Neural progenitor cell (in vitro differentiated cells): ENCODE measurements around the gene APLP2. TPM values are rescaled to one million over a fixed set of nuclear protein-coding genes. Genes with fewer than 3 reads are reported as not detected.
A peak's percentile ranks its signal among the peaks of the same experiment; 100 is the strongest.

Experiments
- DNase-seq: peaks from one replicate; pipeline ENCODE4 v3.0.0-alpha.2; 2016; ENCODE audit warnings: low spot score
- H2AFZ ChIP-seq: fragments of 200-600 bp; sonication (generic); replicated peaks from 2 replicates; pipeline ENCODE4 v1.6.1; 2016; ENCODE audit warnings: antibody characterized with exemption
- H3F3A ChIP-seq: fragments of 200-600 bp; sonication (generic); 2 replicates; pipeline ENCODE4 v1.6.1; 2016; ENCODE audit warnings: antibody characterized with exemption, low read depth
- H3K27ac ChIP-seq: fragments of 200-600 bp; sonication (generic); 2 replicates; pipeline ENCODE4 v1.5.1; 2016; ENCODE audit warnings: mild to moderate bottlenecking
- H3K27me3 ChIP-seq: fragments of 200-600 bp; sonication (generic); 2 replicates; pipeline ENCODE4 v1.6.1; 2016; ENCODE audit warnings: mild to moderate bottlenecking, moderate library complexity
- H3K36me3 ChIP-seq: fragments of 200-600 bp; sonication (generic); 2 replicates; pipeline ENCODE4 v1.5.1; 2016
- H3K4me1 ChIP-seq: fragments of 200-600 bp; sonication (generic); 2 replicates; pipeline ENCODE4 v1.6.1; 2016; ENCODE audit warnings: mixed run types
- H3K4me2 ChIP-seq: fragments of 200-600 bp; sonication (generic); 2 replicates; pipeline ENCODE4 v1.6.1; 2016
- H3K4me3 ChIP-seq: fragments of 200-600 bp; sonication (generic); 2 replicates; pipeline ENCODE4 v1.5.1; 2016
- H3K79me2 ChIP-seq: fragments of 200-600 bp; sonication (generic); 2 replicates; pipeline ENCODE4 v1.6.1; 2016; ENCODE audit warnings: low read depth
- H3K9ac ChIP-seq: fragments of 200-600 bp; sonication (generic); 2 replicates; pipeline ENCODE4 v1.6.1; 2016
- H3K9me3 ChIP-seq: fragments of 200-600 bp; sonication (generic); 2 replicates; pipeline ENCODE4 v1.5.1; 2016; ENCODE audit warnings: low read depth
- H4K20me1 ChIP-seq: fragments of 200-600 bp; sonication (generic); 2 replicates; pipeline ENCODE4 v1.6.1; 2016; ENCODE audit warnings: low read depth
- H3K27ac Mint-ChIP-seq: 3 replicates; pipeline ENCODE4 v1.8.0; 2021; ENCODE audit warnings: mixed read lengths
- H3K27me3 Mint-ChIP-seq: 2 replicates; pipeline ENCODE4 v1.8.0; 2022; ENCODE audit warnings: low read depth, mild to moderate bottlenecking, inconsistent platforms, moderate library complexity, mixed read lengths; ENCODE audit not compliant: insufficient read depth
- H3K36me3 Mint-ChIP-seq: 3 replicates; pipeline ENCODE4 v1.8.0; 2021; ENCODE audit warnings: mixed read lengths
- H3K4me1 Mint-ChIP-seq: 3 replicates; pipeline ENCODE4 v1.8.0; 2021; ENCODE audit warnings: mixed read lengths
- H3K4me3 Mint-ChIP-seq: 3 replicates; pipeline ENCODE4 v1.8.0; 2021; ENCODE audit warnings: mild to moderate bottlenecking, moderate library complexity, mixed read lengths
- H3K9me3 Mint-ChIP-seq: 3 replicates; pipeline ENCODE4 v1.8.0; 2020; ENCODE audit warnings: mixed read lengths
- EZH2 ChIP-seq: fragments of 200-600 bp; sonication (generic); IDR thresholded peaks from 2 replicates; pipeline ENCODE4 v1.6.1; 2017; ENCODE audit warnings: antibody characterized with exemption, mild to moderate bottlenecking, moderate library complexity
- EZH2phosphoT487 ChIP-seq: fragments of 200-600 bp; sonication (generic); IDR thresholded peaks from 2 replicates; pipeline ENCODE4 v1.6.1; 2017; ENCODE audit warnings: antibody characterized with exemption
- total RNA-seq: library from RNA; depleted of rRNA; stranded (reverse); fragments of >200 nt; gene quantifications from 2 replicates; pipeline ENCODE4 v1.2.3, GENCODE V29; 2015; ENCODE audit warnings: low replicate concordance
- TF ChIP-seq, protein P1 (sequence below): fragments of 200-600 bp; sonication (generic); IDR thresholded peaks from 2 replicates; pipeline ENCODE4 v1.5.1; 2017; ENCODE audit warnings: antibody characterized with exemption, mild to moderate bottlenecking

APLP2 gene
- total RNA-seq, 1 donor from 2014 or later = 455 TPM

- Histone ChIP-seq H3K36me3 (no peaks in the 10 kb centered on the region), H3K4me3 (no peak overlapping the region), H3K4me2 (no peak overlapping the region), H3K27ac (no peak overlapping the region), H3K4me1 (no peaks in the 10 kb centered on the region), H2AFZ (no peak overlapping the region), H3K79me2 (no peaks in the 10 kb centered on the region), H4K20me1 (no peaks in the 10 kb centered on the region), H3K9me3 (no peaks in the 10 kb centered on the region), H3K27me3 (no peaks in the 10 kb centered on the region), H3F3A (no peaks in the 10 kb centered on the region), H3K9ac (no peak overlapping the region)
- no peaks in the 10 kb centered on the region for H3K9me3 Mint-ChIP-seq
- H3K27ac Mint-ChIP-seq = peak overlapping the region; percentile 37
- no peak for TF ChIP-seq EZH2
- TF ChIP-seq, protein P1, sequence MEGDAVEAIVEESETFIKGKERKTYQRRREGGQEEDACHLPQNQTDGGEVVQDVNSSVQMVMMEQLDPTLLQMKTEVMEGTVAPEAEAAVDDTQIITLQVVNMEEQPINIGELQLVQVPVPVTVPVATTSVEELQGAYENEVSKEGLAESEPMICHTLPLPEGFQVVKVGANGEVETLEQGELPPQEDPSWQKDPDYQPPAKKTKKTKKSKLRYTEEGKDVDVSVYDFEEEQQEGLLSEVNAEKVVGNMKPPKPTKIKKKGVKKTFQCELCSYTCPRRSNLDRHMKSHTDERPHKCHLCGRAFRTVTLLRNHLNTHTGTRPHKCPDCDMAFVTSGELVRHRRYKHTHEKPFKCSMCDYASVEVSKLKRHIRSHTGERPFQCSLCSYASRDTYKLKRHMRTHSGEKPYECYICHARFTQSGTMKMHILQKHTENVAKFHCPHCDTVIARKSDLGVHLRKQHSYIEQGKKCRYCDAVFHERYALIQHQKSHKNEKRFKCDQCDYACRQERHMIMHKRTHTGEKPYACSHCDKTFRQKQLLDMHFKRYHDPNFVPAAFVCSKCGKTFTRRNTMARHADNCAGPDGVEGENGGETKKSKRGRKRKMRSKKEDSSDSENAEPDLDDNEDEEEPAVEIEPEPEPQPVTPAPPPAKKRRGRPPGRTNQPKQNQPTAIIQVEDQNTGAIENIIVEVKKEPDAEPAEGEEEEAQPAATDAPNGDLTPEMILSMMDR = no peak
- no peak for TF ChIP-seq EZH2phosphoT487
- no peaks in the 10 kb centered on the region for H3K4me1 Mint-ChIP-seq
- H3K4me3 Mint-ChIP-seq = no peak overlapping the region
- no peak for DNase-seq
- peaks cover 9% of the 10 kb centered on the region for H3K27me3 Mint-ChIP-seq
- H3K36me3 Mint-ChIP-seq = no peaks in the 10 kb centered on the region
Measured at GRCh38 chr11:130189492-130190210, 120.0 kb downstream of the APLP2 start.

GRCh38 chr11:130190371-130190881 lies 120.7 kb downstream of the APLP2 start:
- no peaks in the 10 kb centered on the region for H3K9me3 Mint-ChIP-seq
- no peaks in the 10 kb centered on the region for H3K9me3 ChIP-seq
- H3K4me1 ChIP-seq = no peaks in the 10 kb centered on the region
- no peak overlapping the region for H2AFZ ChIP-seq
- no peak overlapping the region for H3K4me3 Mint-ChIP-seq
- H3K27ac Mint-ChIP-seq = no peak overlapping the region
- no peaks in the 10 kb centered on the region for H3K36me3 Mint-ChIP-seq
- H3K4me2 ChIP-seq = no peak overlapping the region
- H3K4me3 ChIP-seq = no peak overlapping the region
- TF ChIP-seq, protein P1 = no peak
- TF ChIP-seq EZH2 (no peak), EZH2phosphoT487 (no peak)
- no peaks in the 10 kb centered on the region for H3K4me1 Mint-ChIP-seq
- peaks cover 9% of the 10 kb centered on the region for H3K27me3 Mint-ChIP-seq
- H3K36me3 ChIP-seq = no peaks in the 10 kb centered on the region
- H4K20me1 ChIP-seq = no peaks in the 10 kb centered on the region
- no peak overlapping the region for H3K9ac ChIP-seq
- H3K27ac ChIP-seq = no peak overlapping the region
- DNase-seq = no peak
- no peaks in the 10 kb centered on the region for H3K27me3 ChIP-seq
- H3K79me2 ChIP-seq = no peaks in the 10 kb centered on the region
- no peaks in the 10 kb centered on the region for H3F3A ChIP-seq

- no peaks in the 10 kb centered on the region for H3K36me3 Mint-ChIP-seq
- H3K4me1 Mint-ChIP-seq = peaks cover 2% of the 10 kb centered on the region
- peaks cover 9% of the 10 kb centered on the region for H3K27me3 Mint-ChIP-seq
- no peak for TF ChIP-seq EZH2phosphoT487
- TF ChIP-seq, protein P1 = no peak
- no peak for TF ChIP-seq EZH2
- H3K9me3 Mint-ChIP-seq = no peaks in the 10 kb centered on the region
- no peaks in the 10 kb centered on the region for H3K27me3 ChIP-seq
- no peak overlapping the region for H3K9ac ChIP-seq
- H2AFZ ChIP-seq = no peak overlapping the region
- no peak for DNase-seq
- H3K4me1 ChIP-seq = no peaks in the 10 kb centered on the region
- H3F3A ChIP-seq = no peaks in the 10 kb centered on the region
- H3K9me3 ChIP-seq = no peaks in the 10 kb centered on the region
- no peaks in the 10 kb centered on the region for H3K36me3 ChIP-seq
- no peak overlapping the region for H3K4me3 ChIP-seq
- H3K4me3 Mint-ChIP-seq = no peak overlapping the region
- no peak overlapping the region for H3K27ac Mint-ChIP-seq
- no peaks in the 10 kb centered on the region for H4K20me1 ChIP-seq
- H3K27ac ChIP-seq = no peak overlapping the region
- no peaks in the 10 kb centered on the region for H3K79me2 ChIP-seq
- no peak overlapping the region for H3K4me2 ChIP-seq
Measured at GRCh38 chr11:130191896-130192295, 122.2 kb downstream of the APLP2 start.
